Sciatic nerve (tissue), 2 donors: Measurements from ENCODE around the gene L1CAM. TPM values are rescaled to one million over a fixed set of nuclear protein-coding genes. Genes with fewer than 3 reads are reported as not detected.
"Not testable (repeated sequence)": the region's sequence is repeated elsewhere in the genome, so short reads cannot be mapped to it uniquely, and the experiment has no call there.

Source experiments
- ATAC-seq: fragments of 200-7000 bp; cut with Tn5 transposase; one replicate; pipeline ENCODE4 v1.9.1; 2020; ENCODE audit warnings: mild to moderate bottlenecking, moderate library complexity
- DNase-seq: peaks from one replicate; pipeline ENCODE4 v3.0.0-alpha.2; 2020; ENCODE audit warnings: low spot score
- intact Hi-C: fragments of 100-400 bp; cut with DNase I; formaldehyde crosslinking; loops from one replicate; pipeline ENCODE4 v1.14.2; 2022
- total RNA-seq: library from RNA; stranded (reverse); fragmentation: NEBNext Ultra II Directional; extraction: Animal tissue kit (Norgen Biotek cat#: 25700); gene quantifications from one replicate; pipeline ENCODE4 v1.2.1, GENCODE V29; 2021
- donor health status: DM: no; HTN: no; CAD: no.
- donor health status: DM: no; HTN: no; CAD: no.

Gene L1CAM
- total RNA-seq, 1 donor from 2014 or later = 83.2 TPM

- DNase-seq (no peak), ATAC-seq (no peak)
- intact Hi-C loops = no loop called here
Observed at GRCh38 chrX:153819384-153820040, 66.5 kb downstream of the L1CAM start.

GRCh38 chrX:153818571-153819383 is 67.2 kb downstream of the L1CAM start:
- ATAC-seq (peak; percentile 48), DNase-seq (no peak)
- intact Hi-C loops = no loop called here

GRCh38 chrX:153818064-153818463 is 67.9 kb downstream of the L1CAM start:
- intact Hi-C loops, ATAC-seq, DNase-seq: not testable (repeated sequence)

DNA sequence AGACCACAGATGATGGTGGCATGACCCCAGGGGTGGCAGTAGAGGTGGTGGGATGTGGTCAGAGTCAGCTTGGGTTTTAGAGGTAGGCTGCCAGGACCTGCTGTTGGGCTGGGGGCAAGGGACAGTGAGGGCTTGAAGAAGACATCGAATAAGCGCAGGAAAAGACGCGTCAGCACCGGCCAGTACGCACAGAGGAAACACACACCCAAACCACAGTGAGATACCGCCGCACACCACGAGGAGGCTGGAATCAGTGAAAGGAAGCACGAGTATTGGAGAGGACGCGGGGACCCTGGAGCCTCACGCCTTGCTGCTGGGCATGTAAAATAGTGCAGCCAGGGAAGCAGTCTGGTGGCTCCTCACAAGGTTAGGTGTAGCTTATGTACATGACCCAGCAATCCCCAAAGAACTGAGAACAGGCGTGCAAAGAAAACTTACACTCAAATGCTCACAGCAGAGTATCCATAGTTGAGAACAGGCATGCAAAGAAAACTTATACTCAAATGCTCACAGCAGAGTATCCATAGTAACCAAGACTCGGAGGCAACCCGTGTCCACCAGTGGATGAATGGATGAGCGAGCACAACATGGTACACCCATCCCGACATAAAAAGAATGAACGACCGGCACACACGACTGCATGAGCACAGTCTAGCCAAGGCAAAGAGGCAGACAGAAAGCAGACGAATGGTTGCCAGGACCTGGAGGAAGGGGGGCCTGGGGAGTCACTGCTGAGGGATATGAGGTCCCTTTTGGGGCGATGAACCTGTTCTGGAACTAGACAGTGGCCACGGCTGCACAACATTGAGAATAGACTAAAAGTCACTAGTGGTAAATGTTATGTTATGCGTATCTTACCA is 68.9 kb downstream of the L1CAM start:
- intact Hi-C loops = no loop called here
- no peak for ATAC-seq
- no peak for DNase-seq

DNA sequence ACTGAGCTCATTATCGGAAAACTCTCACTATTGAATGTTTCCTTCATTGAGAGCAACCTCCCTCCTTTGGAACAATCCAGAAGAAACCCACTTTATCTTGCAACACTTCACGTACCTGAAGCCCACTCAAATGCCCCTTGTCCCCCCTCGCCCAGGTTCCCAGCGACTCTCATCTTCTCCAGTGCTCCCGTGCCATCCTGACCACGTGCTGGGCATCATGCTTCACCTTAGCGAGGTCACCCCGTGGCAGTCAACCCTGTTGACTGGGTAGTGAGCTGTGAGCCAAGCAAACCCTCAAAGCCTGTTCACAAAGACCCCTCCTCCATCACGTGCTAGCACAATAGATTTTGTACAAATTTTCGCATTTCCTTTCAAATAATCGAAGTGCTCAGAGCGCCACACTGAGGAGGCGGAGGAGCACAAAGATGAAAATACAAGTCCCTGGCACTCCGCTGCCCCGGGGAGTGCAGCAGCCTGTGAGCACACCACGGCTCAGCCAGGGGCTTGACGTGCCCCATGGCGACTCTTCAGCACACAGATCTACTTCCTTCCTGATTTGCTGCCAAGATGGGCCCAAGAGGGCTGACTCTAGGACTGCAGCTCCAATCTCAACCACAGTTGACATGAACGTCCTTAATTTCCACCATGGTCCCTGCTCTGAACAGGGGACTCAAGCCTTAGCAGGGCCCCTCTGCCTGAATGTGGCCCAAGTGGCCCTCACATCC is 71.2 kb downstream of the L1CAM start:
- DNase-seq = no peak
- intact Hi-C loops = no loop called here
- no peak for ATAC-seq

DNA sequence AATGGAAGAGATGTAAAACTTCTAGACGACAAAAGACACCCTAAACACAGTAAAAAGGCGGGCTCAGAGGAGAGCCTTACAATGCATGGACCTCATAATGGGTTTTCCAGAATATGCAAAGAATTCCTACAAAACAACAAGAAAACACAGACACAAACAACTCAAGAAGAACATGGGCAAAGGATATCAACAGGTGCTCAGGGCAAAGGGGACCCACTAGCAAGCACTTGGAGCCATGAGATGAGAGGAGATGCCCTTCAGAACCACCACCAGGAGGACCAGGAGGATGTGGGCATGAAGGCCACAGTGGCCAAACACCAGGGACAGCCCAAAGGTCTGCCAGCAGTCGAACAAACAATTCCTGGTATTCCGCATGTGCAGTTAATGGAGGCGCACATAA is 72.8 kb downstream of the L1CAM start:
- ATAC-seq (no peak), DNase-seq (no peak)
- intact Hi-C loops = no loop called here

DNA sequence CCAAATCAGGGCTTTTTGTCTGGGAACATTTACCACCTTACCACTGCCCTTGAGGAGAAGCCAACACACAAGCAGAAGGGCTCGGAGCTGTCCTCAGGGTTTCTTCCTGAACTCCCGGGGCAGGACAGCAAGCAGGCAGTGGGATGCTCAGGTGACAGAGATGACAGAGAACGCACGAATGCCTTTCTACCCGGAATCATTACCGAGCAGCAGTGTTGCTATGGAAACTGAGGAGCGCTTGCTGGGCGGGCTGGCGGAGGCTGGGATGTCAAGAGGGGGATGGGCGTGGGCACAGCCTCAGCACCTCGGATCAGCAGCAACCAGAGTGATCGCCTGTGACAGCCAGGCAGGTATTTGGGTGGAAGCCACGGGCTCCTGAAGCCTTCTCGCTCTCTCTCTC is 73.8 kb downstream of the L1CAM start:
- DNase-seq (no peak), ATAC-seq (no peak)
- intact Hi-C loops = no loop called here

Other genes starting within 250 kb of the L1CAM start
- 0.13 TPM for gene DUSP9, start 239.0 kb downstream of the L1CAM start, total RNA-seq
- gene PNCK, start 212.4 kb downstream of the L1CAM start, total RNA-seq = 1.6 TPM
- gene SLC6A8, start 198.2 kb downstream of the L1CAM start, total RNA-seq = 23.2 TPM
- 124 TPM for gene BCAP31, start 161.8 kb downstream of the L1CAM start, total RNA-seq
- gene ABCD1, start 161.3 kb downstream of the L1CAM start, total RNA-seq = 10.1 TPM
- 73.1 TPM for gene PLXNB3, start 121.9 kb downstream of the L1CAM start, total RNA-seq
- gene SRPK3, start 105.1 kb downstream of the L1CAM start, total RNA-seq = 1.1 TPM
- gene IDH3G, start 91.8 kb downstream of the L1CAM start, total RNA-seq = 39.9 TPM
- gene SSR4, start 91.5 kb downstream of the L1CAM start, total RNA-seq = 110 TPM
- gene PDZD4, start 55.6 kb downstream of the L1CAM start, total RNA-seq = 36.6 TPM
- 5.6 TPM for gene AVPR2, start 18.5 kb upstream of the L1CAM start, total RNA-seq
- 50.7 TPM for gene ARHGAP4, start 40.1 kb upstream of the L1CAM start, total RNA-seq
- 73.6 TPM for gene NAA10, start 48.9 kb upstream of the L1CAM start, total RNA-seq
- 23.0 TPM for gene RENBP, start 58.5 kb upstream of the L1CAM start, total RNA-seq
- 42.2 TPM for gene HCFC1, start 85.6 kb upstream of the L1CAM start, total RNA-seq
- gene TMEM187, start 86.6 kb upstream of the L1CAM start, total RNA-seq = 10.3 TPM
- gene IRAK1, start 133.7 kb upstream of the L1CAM start, total RNA-seq = 53.9 TPM
- 85.6 TPM for gene MECP2, start 211.5 kb upstream of the L1CAM start, total RNA-seq